Type B pancreatic cell (in vitro differentiated cells): ENCODE measurements around the gene CD163L1. TPM values are rescaled to one million over a fixed set of nuclear protein-coding genes. Genes with fewer than 3 reads are reported as not detected.

ENCODE experiments used
- DNase-seq: peaks from one replicate; pipeline ENCODE4 v3.0.0; 2021; ENCODE audit warnings: mixed read lengths; ENCODE audit not compliant: unreplicated experiment; ENCODE audit errors: extremely low spot score
- H3K27ac Mint-ChIP-seq: 2 replicates; pipeline ENCODE4 v1.8.0; 2021; ENCODE audit warnings: mild to moderate bottlenecking, mixed read lengths
- H3K27me3 Mint-ChIP-seq: 2 replicates; pipeline ENCODE4 v1.8.0; 2021; ENCODE audit warnings: mixed read lengths
- H3K36me3 Mint-ChIP-seq: 2 replicates; pipeline ENCODE4 v1.8.0; 2021; ENCODE audit warnings: mixed read lengths
- H3K4me1 Mint-ChIP-seq: one replicate; pipeline ENCODE4 v1.8.0; 2021; ENCODE audit warnings: mixed read lengths; ENCODE audit not compliant: unreplicated experiment
- H3K4me3 Mint-ChIP-seq: 2 replicates; pipeline ENCODE4 v1.8.0; 2021; ENCODE audit warnings: mild to moderate bottlenecking, mixed read lengths
- H3K9me3 Mint-ChIP-seq: 2 replicates; pipeline ENCODE4 v1.8.0; 2021; ENCODE audit warnings: mixed read lengths
- CTCF ChIP-seq: fragments of 200-600 bp; sonication (generic); conservative IDR thresholded peaks from 2 replicates; pipeline ENCODE4 v1.5.0; 2021; ENCODE audit warnings: antibody characterized with exemption, mild to moderate bottlenecking
- total RNA-seq: library from RNA; stranded (reverse); gene quantifications from 2 replicates; pipeline ENCODE4 v1.2.1, GENCODE V29; 2021; ENCODE audit warnings: low replicate concordance

CD163L1 gene
- total RNA-seq, 1 donor from 2014 or later = not detected

- no peak for TF ChIP-seq CTCF
- no peaks in the 10 kb centered on the region for H3K36me3 Mint-ChIP-seq
- no peak overlapping the region for H3K4me3 Mint-ChIP-seq
- H3K4me1 Mint-ChIP-seq = no peaks in the 10 kb centered on the region
- DNase-seq = no peak
- H3K27ac Mint-ChIP-seq = no peak overlapping the region
- H3K9me3 Mint-ChIP-seq = no peaks in the 10 kb centered on the region
- peaks cover 31% of the 10 kb centered on the region for H3K27me3 Mint-ChIP-seq
Measured at GRCh38 chr12:7322599-7322998, 121.4 kb downstream of the CD163L1 start.

GRCh38 chr12:7321624-7322023 lies 122.3 kb downstream of the CD163L1 start:
- DNase-seq = no peak
- no peak for TF ChIP-seq CTCF
- no peaks in the 10 kb centered on the region for H3K9me3 Mint-ChIP-seq
- H3K4me3 Mint-ChIP-seq = no peak overlapping the region
- no peak overlapping the region for H3K27ac Mint-ChIP-seq
- H3K36me3 Mint-ChIP-seq = no peaks in the 10 kb centered on the region
- peaks cover 25% of the 10 kb centered on the region for H3K27me3 Mint-ChIP-seq
- H3K4me1 Mint-ChIP-seq = no peaks in the 10 kb centered on the region

GRCh38 chr12:7319930-7320329 lies 124.0 kb downstream of the CD163L1 start:
- peaks cover 21% of the 10 kb centered on the region for H3K27me3 Mint-ChIP-seq
- TF ChIP-seq CTCF = no peak
- no peaks in the 10 kb centered on the region for H3K36me3 Mint-ChIP-seq
- H3K27ac Mint-ChIP-seq = no peak overlapping the region
- H3K9me3 Mint-ChIP-seq = no peaks in the 10 kb centered on the region
- no peaks in the 10 kb centered on the region for H3K4me1 Mint-ChIP-seq
- no peak for DNase-seq
- no peak overlapping the region for H3K4me3 Mint-ChIP-seq

GRCh38 chr12:7310070-7310469 lies 133.9 kb downstream of the CD163L1 start:
- no peak for TF ChIP-seq CTCF
- H3K27ac Mint-ChIP-seq = no peak overlapping the region
- no peaks in the 10 kb centered on the region for H3K4me1 Mint-ChIP-seq
- no peaks in the 10 kb centered on the region for H3K36me3 Mint-ChIP-seq
- H3K9me3 Mint-ChIP-seq = no peaks in the 10 kb centered on the region
- peaks cover 26% of the 10 kb centered on the region for H3K27me3 Mint-ChIP-seq
- H3K4me3 Mint-ChIP-seq = no peak overlapping the region
- no peak for DNase-seq

Other genes starting within 250 kb of the CD163L1 start
- not detected in 2 replicates for gene ACSM4, start 140.1 kb downstream of the CD163L1 start, total RNA-seq
- gene CD163, start 59.6 kb upstream of the CD163L1 start, total RNA-seq = 0.14 and 0.57 TPM in 2 replicates
- not detected in 2 replicates for gene APOBEC1, start 221.8 kb upstream of the CD163L1 start, total RNA-seq